Endothelial cell (in vitro differentiated cells): ENCODE measurements around the gene TCIRG1. TPM values are rescaled to one million over a fixed set of nuclear protein-coding genes. Genes with fewer than 3 reads are reported as not detected.

Experiments
- DNase-seq: peaks from one replicate; pipeline ENCODE4 v3.0.0; 2021; ENCODE audit warnings: low spot score
- H3K27ac Mint-ChIP-seq: one replicate; pipeline ENCODE4 v1.8.0; 2021; ENCODE audit warnings: mixed read lengths, inconsistent platforms; ENCODE audit not compliant: unreplicated experiment
- H3K27me3 Mint-ChIP-seq: one replicate; pipeline ENCODE4 v1.8.0; 2021; ENCODE audit warnings: mild to moderate bottlenecking, moderate library complexity, mixed read lengths, inconsistent platforms; ENCODE audit not compliant: unreplicated experiment
- H3K36me3 Mint-ChIP-seq: one replicate; pipeline ENCODE4 v1.8.0; 2021; ENCODE audit warnings: mild to moderate bottlenecking, low read depth, mixed read lengths, inconsistent platforms; ENCODE audit not compliant: unreplicated experiment
- H3K4me1 Mint-ChIP-seq: one replicate; pipeline ENCODE4 v1.8.0; 2021; ENCODE audit warnings: mild to moderate bottlenecking, mixed read lengths, inconsistent platforms; ENCODE audit not compliant: unreplicated experiment
- H3K4me3 Mint-ChIP-seq: one replicate; pipeline ENCODE4 v1.8.0; 2021; ENCODE audit warnings: mild to moderate bottlenecking, mixed read lengths, inconsistent platforms; ENCODE audit not compliant: unreplicated experiment
- H3K9me3 Mint-ChIP-seq: one replicate; pipeline ENCODE4 v1.8.0; 2021; ENCODE audit warnings: mixed read lengths, inconsistent platforms; ENCODE audit not compliant: unreplicated experiment
- total RNA-seq: library from RNA; stranded (reverse); fragmentation: NEBNext Ultra II Directional; extraction: Animal tissue kit (Norgen Biotek cat#: 25700); gene quantifications from one replicate; pipeline ENCODE4 v1.2.1, GENCODE V29; 2021; ENCODE audit not compliant: unreplicated experiment
- TF ChIP-seq, protein P1 (sequence below): fragments of 200-600 bp; sonication (generic); IDR thresholded peaks from one replicate; pipeline ENCODE4 v1.5.0; 2021; ENCODE audit warnings: antibody characterized with exemption; ENCODE audit not compliant: unreplicated experiment

TCIRG1 gene
- total RNA-seq, 1 donor from 2014 or later = 294 TPM

GRCh38 chr11:68050371-68050841 is 11.6 kb downstream of the TCIRG1 start:
- TF ChIP-seq, protein P1, sequence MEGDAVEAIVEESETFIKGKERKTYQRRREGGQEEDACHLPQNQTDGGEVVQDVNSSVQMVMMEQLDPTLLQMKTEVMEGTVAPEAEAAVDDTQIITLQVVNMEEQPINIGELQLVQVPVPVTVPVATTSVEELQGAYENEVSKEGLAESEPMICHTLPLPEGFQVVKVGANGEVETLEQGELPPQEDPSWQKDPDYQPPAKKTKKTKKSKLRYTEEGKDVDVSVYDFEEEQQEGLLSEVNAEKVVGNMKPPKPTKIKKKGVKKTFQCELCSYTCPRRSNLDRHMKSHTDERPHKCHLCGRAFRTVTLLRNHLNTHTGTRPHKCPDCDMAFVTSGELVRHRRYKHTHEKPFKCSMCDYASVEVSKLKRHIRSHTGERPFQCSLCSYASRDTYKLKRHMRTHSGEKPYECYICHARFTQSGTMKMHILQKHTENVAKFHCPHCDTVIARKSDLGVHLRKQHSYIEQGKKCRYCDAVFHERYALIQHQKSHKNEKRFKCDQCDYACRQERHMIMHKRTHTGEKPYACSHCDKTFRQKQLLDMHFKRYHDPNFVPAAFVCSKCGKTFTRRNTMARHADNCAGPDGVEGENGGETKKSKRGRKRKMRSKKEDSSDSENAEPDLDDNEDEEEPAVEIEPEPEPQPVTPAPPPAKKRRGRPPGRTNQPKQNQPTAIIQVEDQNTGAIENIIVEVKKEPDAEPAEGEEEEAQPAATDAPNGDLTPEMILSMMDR = no peak
- peak overlapping the region; percentile 6 for H3K27ac Mint-ChIP-seq
- H3K27me3 Mint-ChIP-seq = peaks cover 27% of the 10 kb centered on the region
- H3K9me3 Mint-ChIP-seq = no peaks in the 10 kb centered on the region
- H3K4me3 Mint-ChIP-seq = no peak overlapping the region
- DNase-seq = no peak
- H3K4me1 Mint-ChIP-seq = peaks cover 15% of the 10 kb centered on the region
- H3K36me3 Mint-ChIP-seq = peaks cover 27% of the 10 kb centered on the region

DNA sequence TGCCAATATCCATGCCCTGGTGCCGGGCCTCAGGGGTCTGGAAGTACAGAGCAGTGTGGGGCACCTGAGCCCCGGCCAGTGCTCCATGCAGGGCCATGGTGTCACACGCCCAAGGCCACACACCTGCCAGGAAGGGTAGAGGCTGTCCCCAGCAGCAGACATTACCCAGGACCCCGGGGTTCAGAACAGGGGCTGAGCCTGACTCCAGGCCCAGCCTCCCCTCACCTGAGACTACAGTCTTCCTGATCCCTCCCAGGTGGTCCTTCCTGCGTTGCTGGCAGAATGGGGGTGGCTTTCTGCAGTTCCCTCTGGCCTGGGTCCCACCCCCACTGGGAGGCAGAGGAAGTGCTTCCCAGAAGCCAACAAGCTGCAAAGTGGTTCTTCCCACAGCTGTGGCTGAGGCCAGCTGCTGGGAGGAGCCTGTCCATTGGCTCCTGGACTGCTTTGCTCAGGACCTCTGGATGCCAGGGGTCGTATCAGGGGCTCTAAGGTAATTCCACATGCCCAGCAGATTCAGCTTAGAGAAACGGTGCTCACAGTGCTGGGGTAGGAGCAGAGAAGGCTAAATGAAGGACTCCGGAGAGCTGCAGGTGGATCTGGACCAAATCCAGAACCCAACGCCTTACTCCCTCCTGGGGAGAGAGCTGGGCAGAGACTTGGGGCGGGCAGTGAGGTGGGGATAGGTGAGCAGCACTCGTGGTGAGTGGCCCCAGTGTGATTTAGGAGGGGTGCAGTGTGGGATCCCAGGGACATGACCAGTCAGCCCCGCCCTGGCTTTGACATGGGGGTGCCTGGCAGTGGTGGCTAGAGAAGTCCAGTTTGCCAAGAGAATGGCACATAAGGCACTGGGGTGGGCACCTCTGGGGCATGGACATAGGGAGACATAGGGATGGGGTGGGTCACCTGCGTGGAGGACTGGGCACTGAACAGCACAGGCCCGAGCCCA is 12.6 kb downstream of the TCIRG1 start:
- Mint-ChIP-seq H3K4me1 (peaks cover 18% of the 10 kb centered on the region), H3K9me3 (no peaks in the 10 kb centered on the region), H3K27ac (peak overlapping the region; percentile 78), H3K27me3 (peaks cover 27% of the 10 kb centered on the region), H3K36me3 (peaks cover 32% of the 10 kb centered on the region), H3K4me3 (peak overlapping the region; percentile 71)
- peak; percentile 36 for DNase-seq
- TF ChIP-seq, protein P1 = no peak

GRCh38 chr11:68052137-68052873 is 13.5 kb downstream of the TCIRG1 start:
- H3K27me3 Mint-ChIP-seq = peaks cover 27% of the 10 kb centered on the region
- no peaks in the 10 kb centered on the region for H3K9me3 Mint-ChIP-seq
- peak overlapping the region; percentile 78 for H3K27ac Mint-ChIP-seq
- peaks cover 39% of the 10 kb centered on the region for H3K36me3 Mint-ChIP-seq
- TF ChIP-seq, protein P1 = no peak
- H3K4me1 Mint-ChIP-seq = peaks cover 25% of the 10 kb centered on the region
- no peak for DNase-seq
- peak overlapping the region; percentile 71 for H3K4me3 Mint-ChIP-seq

DNA sequence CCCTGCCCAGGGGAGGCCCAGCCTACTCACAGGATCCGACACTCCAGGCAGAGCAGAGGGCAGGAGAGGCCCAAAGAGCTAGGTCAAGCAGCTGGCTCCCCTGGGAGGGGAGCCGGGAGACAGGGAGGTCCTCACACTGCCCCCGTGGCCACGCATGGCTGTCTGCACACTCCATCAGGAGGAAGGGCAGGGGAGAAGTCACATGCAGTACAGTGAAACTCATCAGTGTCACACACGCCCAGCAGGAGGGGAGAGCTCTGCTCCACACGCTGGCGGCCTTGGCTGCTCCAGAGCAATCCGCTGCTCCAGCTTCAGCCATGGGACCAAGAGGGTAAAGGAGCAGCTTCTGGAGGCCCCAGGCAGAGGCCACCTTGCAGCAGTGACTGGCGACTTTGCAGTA is 14.3 kb downstream of the TCIRG1 start:
- TF ChIP-seq, protein P1 = no peak
- DNase-seq = no peak
- peaks cover 26% of the 10 kb centered on the region for H3K4me1 Mint-ChIP-seq
- H3K27me3 Mint-ChIP-seq = peaks cover 27% of the 10 kb centered on the region
- peak overlapping the region; percentile 78 for H3K4me3 Mint-ChIP-seq
- no peaks in the 10 kb centered on the region for H3K9me3 Mint-ChIP-seq
- H3K36me3 Mint-ChIP-seq = peaks cover 45% of the 10 kb centered on the region
- H3K27ac Mint-ChIP-seq = peak overlapping the region; percentile 39
